Measurements from ENCODE around the gene MIDN. TPM values are rescaled to one million over a fixed set of nuclear protein-coding genes. Genes with fewer than 3 reads are reported as not detected.

Gene MIDN
- total RNA-seq, 1 experiment from 2014 or later = 125 TPM

- CTCF ChIA-PET = no interaction called here
These were observed 34.3 kb downstream of the MIDN start for GRCh38 chr19:1282588-1283206.

GRCh38 chr19:1283207-1283916, 35.0 kb downstream of the MIDN start:
- Histone ChIP-seq H3K4me3 (ENCODE audit: low read depth, low read length) (no peak overlapping the region), H3K36me3 (ENCODE audit: control insufficient read depth, insufficient read depth, low read length) (peaks cover 3% of the 10 kb centered on the region), H3K4me1 (peaks cover 41% of the 10 kb centered on the region), H3K27me3 (replicated peaks; ENCODE audit: control insufficient read depth, insufficient read depth, low read length) (no peaks in the 10 kb centered on the region), H3K9me3 (no peaks in the 10 kb centered on the region)
- Mint-ChIP-seq H3K27me3 (ENCODE audit: insufficient read depth, unreplicated experiment) (no peaks in the 10 kb centered on the region), H3K4me3 (ENCODE audit: unreplicated experiment) (no peak overlapping the region), H3K4me1 (ENCODE audit: low read depth, unreplicated experiment) (peaks cover 18% of the 10 kb centered on the region), H3K27ac (ENCODE audit: unreplicated experiment) (no peak overlapping the region), H3K9me3 (ENCODE audit: unreplicated experiment) (no peaks in the 10 kb centered on the region), H3K36me3 (ENCODE audit: insufficient read depth, unreplicated experiment) (peaks cover 27% of the 10 kb centered on the region)
- ChIA-PET CTCF (interaction anchor here (0.7 to 1.5 kb wide), 3 partner anchors 14 to 300 kb away, joined by 3 to 6 read pairs (median 5); partner anchors contain the start of gene CIRBP), POLR2A (interaction anchor here (0.5 to 2.2 kb wide), 4 partner anchors 8 to 17 kb away, joined by 3 to 11 read pairs (median 8); partner anchors contain the start of genes CIRBP and FAM174C)
- BruUV-seq (replicated peaks) = no TSS peak
- no peak for TF ChIP-seq CTCF (IDR thresholded peaks at IDR 0.05; ENCODE audit: insufficient read depth in 1 of 2, low read depth in 1 of 2, low read length in 1 of 2, severe bottlenecking in 1 of 2, unreplicated experiment in 1 of 2)
- intact Hi-C loops (cut with micrococcal nuclease; ENCODE audit: unreplicated experiment) = no loop called here
- DNase-seq = no peak

More at GRCh38 chr19:1282588-1283206, 34.3 kb downstream of the MIDN start:
- H3K9me3 ChIP-seq = no peaks in the 10 kb centered on the region
- peaks cover 18% of the 10 kb centered on the region for H3K4me1 Mint-ChIP-seq (ENCODE audit: low read depth, unreplicated experiment)
- H3K27me3 Mint-ChIP-seq (ENCODE audit: insufficient read depth, unreplicated experiment) = no peaks in the 10 kb centered on the region
- H3K27me3 ChIP-seq (replicated peaks; ENCODE audit: control insufficient read depth, insufficient read depth, low read length) = no peaks in the 10 kb centered on the region
- POLR2A ChIA-PET = no interaction called here
- H3K36me3 Mint-ChIP-seq (ENCODE audit: insufficient read depth, unreplicated experiment) = peaks cover 27% of the 10 kb centered on the region
- no peak overlapping the region for H3K4me3 Mint-ChIP-seq (ENCODE audit: unreplicated experiment)
- no peak for TF ChIP-seq CTCF (IDR thresholded peaks at IDR 0.05; ENCODE audit: insufficient read depth in 1 of 2, low read depth in 1 of 2, low read length in 1 of 2, severe bottlenecking in 1 of 2, unreplicated experiment in 1 of 2)
- no peaks in the 10 kb centered on the region for H3K9me3 Mint-ChIP-seq (ENCODE audit: unreplicated experiment)
- H3K27ac Mint-ChIP-seq (ENCODE audit: unreplicated experiment) = no peak overlapping the region
- intact Hi-C loops (cut with micrococcal nuclease; ENCODE audit: unreplicated experiment) = no loop called here
- peaks cover 3% of the 10 kb centered on the region for H3K36me3 ChIP-seq (ENCODE audit: control insufficient read depth, insufficient read depth, low read length)
- no peak overlapping the region for H3K4me3 ChIP-seq (ENCODE audit: low read depth, low read length)
- H3K4me1 ChIP-seq = peaks cover 39% of the 10 kb centered on the region
- no peak for DNase-seq
- BruUV-seq (replicated peaks) = no TSS peak

GRCh38 chr19:1283917-1284292, 35.5 kb downstream of the MIDN start:
- no peak for TF ChIP-seq CTCF (IDR thresholded peaks at IDR 0.05; ENCODE audit: insufficient read depth in 1 of 2, low read depth in 1 of 2, low read length in 1 of 2, severe bottlenecking in 1 of 2, unreplicated experiment in 1 of 2)
- BruUV-seq (replicated peaks) = no TSS peak
- H3K4me1 ChIP-seq = peaks cover 41% of the 10 kb centered on the region
- H3K9me3 Mint-ChIP-seq (ENCODE audit: unreplicated experiment) = no peaks in the 10 kb centered on the region
- POLR2A ChIA-PET = interaction anchor here (0.5 to 2.2 kb wide), 4 partner anchors 9 to 17 kb away, joined by 3 to 11 read pairs (median 8); partner anchors contain the start of genes CIRBP and FAM174C
- CTCF ChIA-PET = interaction anchor here (0.7 to 1.5 kb wide), 4 partner anchors 15 to 300 kb away, joined by 3 to 6 read pairs (median 4); partner anchors contain the start of gene CIRBP
- H3K36me3 ChIP-seq (ENCODE audit: control insufficient read depth, insufficient read depth, low read length) = peaks cover 3% of the 10 kb centered on the region
- no peaks in the 10 kb centered on the region for H3K27me3 ChIP-seq (replicated peaks; ENCODE audit: control insufficient read depth, insufficient read depth, low read length)
- no peak overlapping the region for H3K4me3 ChIP-seq (ENCODE audit: low read depth, low read length)
- H3K4me1 Mint-ChIP-seq (ENCODE audit: low read depth, unreplicated experiment) = peaks cover 18% of the 10 kb centered on the region
- H3K27me3 Mint-ChIP-seq (ENCODE audit: insufficient read depth, unreplicated experiment) = no peaks in the 10 kb centered on the region
- peak overlapping the region; percentile 84 for H3K27ac Mint-ChIP-seq (ENCODE audit: unreplicated experiment)
- H3K9me3 ChIP-seq = no peaks in the 10 kb centered on the region
- intact Hi-C loops (cut with micrococcal nuclease; ENCODE audit: unreplicated experiment) = loop anchor here (1.0 kb wide), 1 partner anchor 24 kb away; no protein-coding TSS in a partner anchor
- no peak for DNase-seq
- H3K4me3 Mint-ChIP-seq (ENCODE audit: unreplicated experiment) = peak overlapping the region; percentile 71
- H3K36me3 Mint-ChIP-seq (ENCODE audit: insufficient read depth, unreplicated experiment) = peaks cover 23% of the 10 kb centered on the region

All from Caco-2 (cell line).